ENCODE measurements around the gene POLR2I. TPM values are rescaled to one million over a fixed set of nuclear protein-coding genes. Genes with fewer than 3 reads are reported as not detected.

Gene POLR2I
- total and polyA plus RNA-seq, 2 donors (not counting 1 experiment from before 2014, with no cell fraction given): 33.4 to 39.1 TPM

GRCh38 chr19:36108684-36109083 is 6.0 kb downstream of the POLR2I start:
- no peaks in the 10 kb centered on the region for H3K27me3 ChIP-seq (replicated peaks in 1 of 4; ENCODE audit: control extremely low read depth in 1 of 4, control insufficient read depth in 3 of 4, insufficient read depth in 4 of 4, low read length in 3 of 4)
- Mint-ChIP-seq H3K27me3 (no peaks in the 10 kb centered on the region), H3K4me1 (peaks cover 10% of the 10 kb centered on the region), H3K27ac (no peak overlapping the region), H3K4me3 (no peak overlapping the region), H3K9me3 (ENCODE audit: insufficient read depth) (no peaks in the 10 kb centered on the region)
- H3K79me2 ChIP-seq (ENCODE audit: control insufficient read depth, insufficient read depth, low read length): peaks cover 5% of the 10 kb centered on the region
- peaks cover 3% of the 10 kb centered on the region in 2 donors for H3K4me1 ChIP-seq (ENCODE audit: control insufficient read depth in 2 of 2, insufficient read depth in 2 of 2, low read length in 2 of 2)
- H3K4me2 ChIP-seq (replicated peaks; ENCODE audit: low read depth, low read length, poor library complexity, severe bottlenecking): no peak overlapping the region
- H3K27ac ChIP-seq (ENCODE audit: low read length in 2 of 2): no peak overlapping the region
- ChIA-PET POLR2A (no interaction called here), CTCF (no interaction called here)
- H3K36me3 ChIP-seq (replicated peaks in 1 of 2; ENCODE audit: control extremely low read depth in 1 of 2, control insufficient read depth in 1 of 2, extremely low read depth in 1 of 2, insufficient read depth in 2 of 2, low read length in 1 of 2): peaks cover 0 to 12% of the 10 kb centered on the region in 2 experiments
- H3K4me3 ChIP-seq (ENCODE audit: control extremely low read depth in 1 of 5, extremely low read depth in 1 of 5, insufficient read depth in 1 of 5, low read depth in 2 of 5, low read length in 4 of 5): no peak overlapping the region
- DNase-seq: no peak
- no peak overlapping the region for H3K9ac ChIP-seq (ENCODE audit: low read length)
- no peak overlapping the region for H2AFZ ChIP-seq (ENCODE audit: insufficient read depth, low read depth, low read length, poor library complexity, severe bottlenecking)
- peaks cover 3% of the 10 kb centered on the region for H4K20me1 ChIP-seq (ENCODE audit: control insufficient read depth, insufficient read depth, low read length, poor library complexity, severe bottlenecking)
- ATAC-seq (ENCODE audit: low read depth): no peak
- TF ChIP-seq CTCF (IDR thresholded peaks at IDR 0.05): no peak
- no peak for TF ChIP-seq EZH2 (IDR thresholded peaks at IDR 0.05; ENCODE audit: borderline replicate concordance, insufficient read depth, low read depth, low read length, poor library complexity, severe bottlenecking)
- WGBS (ENCODE audit: insufficient coverage): 96% methylated on average over 2 of the region's 3 CpGs
- intact Hi-C loops (cut with micrococcal nuclease): no loop called here
- peaks cover 0 to 6% (median 0%) of the 10 kb centered on the region in 3 donors for H3K9me3 ChIP-seq (ENCODE audit: control extremely low read depth in 1 of 3, control insufficient read depth in 2 of 3, insufficient read depth in 1 of 3, low read length in 2 of 3)

GRCh38 chr19:36106991-36107390 is 7.7 kb downstream of the POLR2I start:
- no peak overlapping the region for H3K4me2 ChIP-seq (replicated peaks; ENCODE audit: low read depth, low read length, poor library complexity, severe bottlenecking)
- Mint-ChIP-seq H3K27me3 (no peaks in the 10 kb centered on the region), H3K9me3 (ENCODE audit: insufficient read depth) (no peaks in the 10 kb centered on the region), H3K4me1 (no peaks in the 10 kb centered on the region), H3K4me3 (no peak overlapping the region), H3K27ac (no peak overlapping the region)
- TF ChIP-seq EZH2 (IDR thresholded peaks at IDR 0.05; ENCODE audit: borderline replicate concordance, insufficient read depth, low read depth, low read length, poor library complexity, severe bottlenecking): no peak
- no peak for TF ChIP-seq CTCF (IDR thresholded peaks at IDR 0.05)
- ATAC-seq (ENCODE audit: low read depth) (no peak), DNase-seq (no peak)
- H3K79me2 ChIP-seq (ENCODE audit: control insufficient read depth, insufficient read depth, low read length): no peaks in the 10 kb centered on the region
- ChIA-PET POLR2A (no interaction called here), CTCF (no interaction called here)
- H3K27me3 ChIP-seq (replicated peaks in 1 of 4; ENCODE audit: control extremely low read depth in 1 of 4, control insufficient read depth in 3 of 4, insufficient read depth in 4 of 4, low read length in 3 of 4): no peaks in the 10 kb centered on the region
- H3K27ac ChIP-seq (ENCODE audit: low read length in 2 of 2): no peak overlapping the region
- H2AFZ ChIP-seq (ENCODE audit: insufficient read depth, low read depth, low read length, poor library complexity, severe bottlenecking): no peak overlapping the region
- H3K4me3 ChIP-seq (ENCODE audit: control extremely low read depth in 1 of 5, extremely low read depth in 1 of 5, insufficient read depth in 1 of 5, low read depth in 2 of 5, low read length in 4 of 5): no peak overlapping the region
- H3K4me1 ChIP-seq (ENCODE audit: control insufficient read depth in 2 of 2, insufficient read depth in 2 of 2, low read length in 2 of 2): no peaks in the 10 kb centered on the region
- 97% methylated on average over 5 of the region's 5 CpGs for WGBS (ENCODE audit: insufficient coverage)
- peaks cover 0 to 6% (median 0%) of the 10 kb centered on the region in 3 donors for H3K9me3 ChIP-seq (ENCODE audit: control extremely low read depth in 1 of 3, control insufficient read depth in 2 of 3, insufficient read depth in 1 of 3, low read length in 2 of 3)
- no peak overlapping the region for H3K9ac ChIP-seq (ENCODE audit: low read length)
- H3K36me3 ChIP-seq (replicated peaks in 1 of 2; ENCODE audit: control extremely low read depth in 1 of 2, control insufficient read depth in 1 of 2, extremely low read depth in 1 of 2, insufficient read depth in 2 of 2, low read length in 1 of 2): peaks cover 0 to 2% of the 10 kb centered on the region in 2 experiments
- intact Hi-C loops (cut with micrococcal nuclease): no loop called here
- no peaks in the 10 kb centered on the region for H4K20me1 ChIP-seq (ENCODE audit: control insufficient read depth, insufficient read depth, low read length, poor library complexity, severe bottlenecking)
